K562 (cell line): ENCODE measurements around the gene ROM1. TPM values are rescaled to one million over a fixed set of nuclear protein-coding genes. Genes with fewer than 3 reads are reported as not detected.

Experiments
- ARID2 ChIP-seq: fragments of 450-650 bp; IDR thresholded peaks from 2 replicates; pipeline ENCODE4 v1.6.1; 2017; ENCODE audit warnings: antibody characterized with exemption, mild to moderate bottlenecking
- BACH1 ChIP-seq: fragments of 200-800 bp; sonication (Bioruptor generic); IDR thresholded peaks from 2 replicates; pipeline ENCODE4 v1.6.1; 2016; ENCODE audit warnings: missing genetic modification characterization, missing compliant biosample characterization
- CBX1 ChIP-seq: sonication (generic); IDR thresholded peaks from 2 replicates; pipeline ENCODE4 v1.6.1; 2016; ENCODE audit warnings: antibody characterized with exemption, low read depth, mild to moderate bottlenecking
- EHMT2 ChIP-seq: fragments of 450-650 bp; IDR thresholded peaks from 2 replicates; pipeline ENCODE4 v1.6.1; 2018; ENCODE audit warnings: antibody characterized with exemption
- ETV5 ChIP-seq: sonication (generic); formaldehyde crosslinking; IDR thresholded peaks from 2 replicates; pipeline ENCODE4 v1.4.0; 2020; ENCODE audit warnings: low read depth, mild to moderate bottlenecking, missing genetic modification reagents
- IFI16 ChIP-seq: fragments of 250-450 bp; sonication (Bioruptor Pico); IDR thresholded peaks from 2 replicates; pipeline ENCODE4 v2.1.2; 2022; ENCODE audit warnings: mild to moderate bottlenecking, inconsistent platforms
- MAZ ChIP-seq, 2 experiments: fragments of 450-650 bp in 1 of 2; sonication (generic) in 1 of 2; formaldehyde crosslinking; IDR thresholded peaks in 1 of 2; conservative IDR thresholded peaks in 1 of 2; 2 replicates each; pipeline versions ENCODE4 v1.4.0 to v1.5.0; 2020; ENCODE audit warnings: mild to moderate bottlenecking in 1 of 2, missing genetic modification reagents in 1 of 2
- MTA3 ChIP-seq: fragments of 450-650 bp; formaldehyde crosslinking; IDR thresholded peaks from 2 replicates; pipeline ENCODE4 v1.6.1; 2017; ENCODE audit warnings: mild to moderate bottlenecking, borderline replicate concordance
- MYNN ChIP-seq, 2 experiments: sonication (generic); formaldehyde crosslinking in 1 of 2; IDR thresholded peaks; 2 replicates each; pipeline versions ENCODE4 v1.5.0 to v1.6.1; 2016 to 2020; ENCODE audit warnings: antibody characterized with exemption in 1 of 2, missing genetic modification reagents in 1 of 2
- NFRKB ChIP-seq: fragments of 450-650 bp; IDR thresholded peaks from 2 replicates; pipeline ENCODE4 v1.6.1; 2016; ENCODE audit warnings: low read depth
- POLR2H ChIP-seq: IDR thresholded peaks from 2 replicates; pipeline ENCODE4 v1.6.1; 2016; ENCODE audit warnings: missing genetic modification characterization, low read depth, mild to moderate bottlenecking, control low read depth, missing compliant biosample characterization, moderate library complexity
- RHOXF2B ChIP-seq: fragments of 250-450 bp; sonication (Bioruptor Pico); conservative IDR thresholded peaks from 2 replicates; pipeline ENCODE4 v1.5.1; 2021
- TAF9B ChIP-seq: fragments of 450-650 bp; IDR thresholded peaks from 2 replicates; pipeline ENCODE4 v1.6.1; 2018; ENCODE audit warnings: mild to moderate bottlenecking; ENCODE audit not compliant: partially characterized antibody
- TEAD2 ChIP-seq: fragments of 450-650 bp; IDR thresholded peaks from 2 replicates; pipeline ENCODE4 v1.6.1; 2016; ENCODE audit warnings: missing genetic modification characterization, control low read depth, missing compliant biosample characterization
- ZFP1 ChIP-seq: fragments of 450-650 bp; formaldehyde crosslinking; IDR thresholded peaks from 2 replicates; pipeline ENCODE4 v1.4.0; 2020; ENCODE audit warnings: mild to moderate bottlenecking, mixed read lengths
- ZNF197 ChIP-seq: fragments of 200-800 bp; sonication (Bioruptor generic); IDR thresholded peaks from 2 replicates; pipeline ENCODE4 v1.6.1; 2016; ENCODE audit warnings: low read depth, missing genetic modification characterization, missing compliant biosample characterization
- ZNF224 ChIP-seq: sonication (generic); formaldehyde crosslinking; IDR thresholded peaks from 2 replicates; pipeline ENCODE4 v1.8.0; 2022; ENCODE audit warnings: mild to moderate bottlenecking, missing genetic modification reagents
- ZNF583 ChIP-seq: fragments of 250-450 bp; sonication (Bioruptor Pico); IDR thresholded peaks from 2 replicates; pipeline ENCODE4 v1.4.0; 2020
- polyA plus RNA-seq, 8 experiments: library from polyadenylated mRNA; depleted of rRNA in 4 of 8; stranded (reverse) in 5 of 8; unstranded in 3 of 8; fragments of >200 nt; fragmentation: Nextera tagmentation in 2 of 8; fragmentation: Illumina TruSeq in 1 of 8; extraction: Ambion mirVana in 2 of 8; extraction: Trizol in 1 of 8; gene quantifications; 2 replicates each; pipeline versions ENCODE4 v1.2.1 to v1.2.3, GENCODE V29; 2011 to 2014; ENCODE audit warnings: inconsistent platforms in 1 of 8, missing spikeins in 1 of 8
- total RNA-seq, 7 experiments: library from RNA; depleted of rRNA in 6 of 7; stranded (reverse); fragments of >200 nt in 6 of 7; fragmentation: Illumina TruSeq in 2 of 7; extraction: Trizol in 2 of 7; gene quantifications; 2 replicates each; pipeline versions ENCODE4 v1.2.1 to v1.2.3, GENCODE V29; 2011 to 2021; ENCODE audit warnings: low replicate concordance in 1 of 7
- TF ChIP-seq, protein P1 (sequence below): fragments of 250-450 bp; sonication (Bioruptor Pico); IDR thresholded peaks from 2 replicates; pipeline ENCODE4 v1.8.0; 2022; ENCODE audit warnings: moderate library complexity, mild to moderate bottlenecking, inconsistent platforms
- TF ChIP-seq, protein P2 (sequence below): sonication (generic); formaldehyde crosslinking; IDR thresholded peaks from 2 replicates; pipeline ENCODE4 v1.8.0; 2023; ENCODE audit warnings: mild to moderate bottlenecking, missing genetic modification reagents
- TF ChIP-seq, protein P3 (sequence below), 2 experiments: fragments of 450-650 bp; IDR thresholded peaks; 2 replicates each; pipeline ENCODE4 v1.6.1; 2016

Gene ROM1
- total and polyA plus RNA-seq, 9 of the 15 experiments (the other 6 are each of a cell fraction or from before 2014, with no cell fraction given) = 0.75 to 4.0 (median 2.6) TPM

DNA sequence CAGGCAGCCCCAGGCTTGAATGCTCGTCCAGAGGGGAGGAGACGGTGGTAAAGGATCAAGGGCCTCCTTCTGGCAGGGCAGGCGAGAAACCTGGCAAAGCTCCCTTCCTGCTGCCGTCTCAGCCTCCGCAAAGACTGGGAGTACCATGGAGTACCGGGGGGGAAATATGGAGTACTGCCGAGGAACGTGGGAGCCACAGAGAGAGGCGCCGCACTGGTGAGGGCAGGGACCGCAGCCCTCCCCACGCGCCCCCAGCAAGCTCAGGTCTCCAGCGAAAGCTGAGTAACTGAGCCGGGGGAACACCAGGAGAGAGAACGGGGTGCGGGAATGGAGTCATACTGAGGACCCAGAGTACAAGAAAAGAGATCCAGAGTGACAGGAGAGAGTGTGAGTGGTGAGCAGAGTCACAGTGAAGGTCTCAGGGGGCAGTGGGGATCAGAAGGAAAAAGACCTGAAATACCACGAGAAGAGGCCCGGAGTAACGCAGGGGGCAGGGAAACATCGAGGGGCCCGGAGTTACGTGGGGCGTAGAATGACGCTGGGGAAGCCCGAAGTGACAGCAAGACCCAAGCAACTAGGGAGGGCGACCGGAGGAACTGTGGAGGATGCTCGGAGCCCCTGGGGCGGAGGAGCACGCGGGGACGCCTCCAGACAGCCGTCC is 1.2 kb upstream of the ROM1 start (continued):
- 0 out of 2 replicates have a peak, but pooled peaks have one; percentile 45 for TF ChIP-seq NFRKB
- no peak for TF ChIP-seq IFI16 (CRISPR knock-in tag)
- TF ChIP-seq, protein P1, sequence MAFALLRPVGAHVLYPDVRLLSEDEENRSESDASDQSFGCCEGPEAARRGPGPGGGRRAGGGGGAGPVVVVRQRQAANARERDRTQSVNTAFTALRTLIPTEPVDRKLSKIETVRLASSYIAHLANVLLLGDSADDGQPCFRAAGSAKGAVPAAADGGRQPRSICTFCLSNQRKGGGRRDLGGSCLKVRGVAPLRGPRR (CRISPR knock-in tag) = no peak
- TF ChIP-seq TEAD2 (tag) = no peak
- peak; percentile 41; the same call in 1 of the 2 replicates for TF ChIP-seq MTA3
- TF ChIP-seq ARID2 = peak; percentile 34; the same call in 1 of the 2 replicates
- TF ChIP-seq ZFP1 (CRISPR knock-in tag) = no peak
- no peak for TF ChIP-seq ZNF583 (CRISPR knock-in tag)
- TF ChIP-seq ZNF224 (CRISPR knock-in tag) = no peak
- no peak for TF ChIP-seq ZNF197
- TF ChIP-seq MYNN (IDR thresholded peaks at IDR 0.05) = no peak
- TF ChIP-seq MYNN (CRISPR knock-in tag; IDR thresholded peaks at IDR 0.05) = no peak
- TF ChIP-seq, protein P2, sequence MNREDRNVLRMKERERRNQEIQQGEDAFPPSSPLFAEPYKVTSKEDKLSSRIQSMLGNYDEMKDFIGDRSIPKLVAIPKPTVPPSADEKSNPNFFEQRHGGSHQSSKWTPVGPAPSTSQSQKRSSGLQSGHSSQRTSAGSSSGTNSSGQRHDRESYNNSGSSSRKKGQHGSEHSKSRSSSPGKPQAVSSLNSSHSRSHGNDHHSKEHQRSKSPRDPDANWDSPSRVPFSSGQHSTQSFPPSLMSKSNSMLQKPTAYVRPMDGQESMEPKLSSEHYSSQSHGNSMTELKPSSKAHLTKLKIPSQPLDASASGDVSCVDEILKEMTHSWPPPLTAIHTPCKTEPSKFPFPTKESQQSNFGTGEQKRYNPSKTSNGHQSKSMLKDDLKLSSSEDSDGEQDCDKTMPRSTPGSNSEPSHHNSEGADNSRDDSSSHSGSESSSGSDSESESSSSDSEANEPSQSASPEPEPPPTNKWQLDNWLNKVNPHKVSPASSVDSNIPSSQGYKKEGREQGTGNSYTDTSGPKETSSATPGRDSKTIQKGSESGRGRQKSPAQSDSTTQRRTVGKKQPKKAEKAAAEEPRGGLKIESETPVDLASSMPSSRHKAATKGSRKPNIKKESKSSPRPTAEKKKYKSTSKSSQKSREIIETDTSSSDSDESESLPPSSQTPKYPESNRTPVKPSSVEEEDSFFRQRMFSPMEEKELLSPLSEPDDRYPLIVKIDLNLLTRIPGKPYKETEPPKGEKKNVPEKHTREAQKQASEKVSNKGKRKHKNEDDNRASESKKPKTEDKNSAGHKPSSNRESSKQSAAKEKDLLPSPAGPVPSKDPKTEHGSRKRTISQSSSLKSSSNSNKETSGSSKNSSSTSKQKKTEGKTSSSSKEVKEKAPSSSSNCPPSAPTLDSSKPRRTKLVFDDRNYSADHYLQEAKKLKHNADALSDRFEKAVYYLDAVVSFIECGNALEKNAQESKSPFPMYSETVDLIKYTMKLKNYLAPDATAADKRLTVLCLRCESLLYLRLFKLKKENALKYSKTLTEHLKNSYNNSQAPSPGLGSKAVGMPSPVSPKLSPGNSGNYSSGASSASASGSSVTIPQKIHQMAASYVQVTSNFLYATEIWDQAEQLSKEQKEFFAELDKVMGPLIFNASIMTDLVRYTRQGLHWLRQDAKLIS (CRISPR knock-in tag) = 0 out of 2 replicates have a peak, but pooled peaks have one; percentile 10
- TF ChIP-seq, protein P3, sequence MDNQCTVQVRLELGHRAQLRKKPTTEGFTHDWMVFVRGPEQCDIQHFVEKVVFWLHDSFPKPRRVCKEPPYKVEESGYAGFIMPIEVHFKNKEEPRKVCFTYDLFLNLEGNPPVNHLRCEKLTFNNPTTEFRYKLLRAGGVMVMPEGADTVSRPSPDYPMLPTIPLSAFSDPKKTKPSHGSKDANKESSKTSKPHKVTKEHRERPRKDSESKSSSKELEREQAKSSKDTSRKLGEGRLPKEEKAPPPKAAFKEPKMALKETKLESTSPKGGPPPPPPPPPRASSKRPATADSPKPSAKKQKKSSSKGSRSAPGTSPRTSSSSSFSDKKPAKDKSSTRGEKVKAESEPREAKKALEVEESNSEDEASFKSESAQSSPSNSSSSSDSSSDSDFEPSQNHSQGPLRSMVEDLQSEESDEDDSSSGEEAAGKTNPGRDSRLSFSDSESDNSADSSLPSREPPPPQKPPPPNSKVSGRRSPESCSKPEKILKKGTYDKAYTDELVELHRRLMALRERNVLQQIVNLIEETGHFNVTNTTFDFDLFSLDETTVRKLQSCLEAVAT (IDR thresholded peaks at IDR 0.05) = no peak; a peak in 1 of 4 replicates
- TF ChIP-seq MAZ (CRISPR knock-in tag; conservative IDR thresholded peaks at IDR 0.05 in 1 of 2, IDR thresholded peaks at IDR 0.05 in 1 of 2) = peak in 1 of 2 experiments; percentile 65; a peak in 2 of 4 replicates
- no peak for TF ChIP-seq POLR2H (tag)
- no peak for TF ChIP-seq TAF9B
- TF ChIP-seq EHMT2 = no peak
- TF ChIP-seq BACH1 = no peak
- no peak for TF ChIP-seq RHOXF2B (CRISPR knock-in tag)
- TF ChIP-seq ETV5 (CRISPR knock-in tag) = no peak
- no peak for TF ChIP-seq CBX1
